Measurements from ENCODE around the gene SPO11. TPM values are rescaled to one million over a fixed set of nuclear protein-coding genes. Genes with fewer than 3 reads are reported as not detected.

The SPO11 gene
- total RNA-seq, 1 experiment from 2014 or later, result not detected

GRCh38 chr20:57351042-57351783 is 21.6 kb downstream of the SPO11 start, which contains the start of gene RAE1:
Gene RAE1 (plus strand): TSS chr20:57351255. CDS start chr20:57354039, 2,784 bp downstream.
- intact Hi-C loops (cut with micrococcal nuclease), result loop anchor here (5.0 kb wide), 1 partner anchor 959 kb away; the partner anchor contains the start of genes AURKA and CSTF1
- CTCF ChIA-PET, result interaction anchor here (1.3 kb wide), 1 partner anchor 261 kb away, joined by 4 read pairs; no protein-coding TSS in a partner anchor

More at GRCh38 chr20:57351042-57351783, 21.6 kb downstream of the SPO11 start, which contains the start of gene RAE1:
- RAD21 ChIA-PET (ENCODE audit: low non-redundant PET in 1 of 2, low total read pairs in 2 of 2, uncharacterized antibody in 2 of 2, unreplicated experiment in 2 of 2), result no interaction called here
- Histone ChIP-seq H3K4me2 (ENCODE audit: low read length) (peak within 1 kb of the TSS; percentile 94), H3K4me1 (ENCODE audit: control insufficient read depth in 1 of 2, insufficient read depth in 2 of 2, low read length in 2 of 2) (peaks cover 9 to 17% of the 10 kb centered on the region in 2 experiments), H3K9me2 (ENCODE audit: insufficient read depth) (no peaks in the 10 kb centered on the region), H3K9me3 (ENCODE audit: control insufficient read depth in 1 of 2, insufficient read depth in 1 of 2, low read depth in 1 of 2, low read length in 2 of 2) (no peaks in the 10 kb centered on the region), H3K27me3 (ENCODE audit: insufficient read depth, low read length) (no peaks in the 10 kb centered on the region), H3K27ac (ENCODE audit: low read depth, low read length) (peak within 1 kb of the TSS; percentile 84), H2AFZ (ENCODE audit: low read depth, low read length, poor library complexity, severe bottlenecking) (peak within 1 kb of the TSS; percentile 80), H3K36me3 (ENCODE audit: control insufficient read depth in 1 of 2, insufficient read depth in 2 of 2, low read length in 2 of 2) (peaks cover 22 to 33% of the 10 kb centered on the region in 2 experiments), H3K9ac (ENCODE audit: low read length) (peak within 1 kb of the TSS; percentile 98), H3K79me2 (ENCODE audit: insufficient read depth, low read length) (no peaks in the 10 kb centered on the region; the same call in none of the 2 replicates), H4K20me1 (ENCODE audit: insufficient read depth) (no peaks in the 10 kb centered on the region; the same call in 1 of the 2 replicates), H3K4me3 (replicated peaks in 1 of 2; ENCODE audit: low read depth in 1 of 2, low read length in 2 of 2) (peak within 1 kb of the TSS; percentile 65 to 96)
- DNase-seq (ENCODE audit: low read depth, low spot score) (peak; percentile 89), ATAC-seq (peak; percentile 86)
- TF ChIP-seq, protein P1, sequence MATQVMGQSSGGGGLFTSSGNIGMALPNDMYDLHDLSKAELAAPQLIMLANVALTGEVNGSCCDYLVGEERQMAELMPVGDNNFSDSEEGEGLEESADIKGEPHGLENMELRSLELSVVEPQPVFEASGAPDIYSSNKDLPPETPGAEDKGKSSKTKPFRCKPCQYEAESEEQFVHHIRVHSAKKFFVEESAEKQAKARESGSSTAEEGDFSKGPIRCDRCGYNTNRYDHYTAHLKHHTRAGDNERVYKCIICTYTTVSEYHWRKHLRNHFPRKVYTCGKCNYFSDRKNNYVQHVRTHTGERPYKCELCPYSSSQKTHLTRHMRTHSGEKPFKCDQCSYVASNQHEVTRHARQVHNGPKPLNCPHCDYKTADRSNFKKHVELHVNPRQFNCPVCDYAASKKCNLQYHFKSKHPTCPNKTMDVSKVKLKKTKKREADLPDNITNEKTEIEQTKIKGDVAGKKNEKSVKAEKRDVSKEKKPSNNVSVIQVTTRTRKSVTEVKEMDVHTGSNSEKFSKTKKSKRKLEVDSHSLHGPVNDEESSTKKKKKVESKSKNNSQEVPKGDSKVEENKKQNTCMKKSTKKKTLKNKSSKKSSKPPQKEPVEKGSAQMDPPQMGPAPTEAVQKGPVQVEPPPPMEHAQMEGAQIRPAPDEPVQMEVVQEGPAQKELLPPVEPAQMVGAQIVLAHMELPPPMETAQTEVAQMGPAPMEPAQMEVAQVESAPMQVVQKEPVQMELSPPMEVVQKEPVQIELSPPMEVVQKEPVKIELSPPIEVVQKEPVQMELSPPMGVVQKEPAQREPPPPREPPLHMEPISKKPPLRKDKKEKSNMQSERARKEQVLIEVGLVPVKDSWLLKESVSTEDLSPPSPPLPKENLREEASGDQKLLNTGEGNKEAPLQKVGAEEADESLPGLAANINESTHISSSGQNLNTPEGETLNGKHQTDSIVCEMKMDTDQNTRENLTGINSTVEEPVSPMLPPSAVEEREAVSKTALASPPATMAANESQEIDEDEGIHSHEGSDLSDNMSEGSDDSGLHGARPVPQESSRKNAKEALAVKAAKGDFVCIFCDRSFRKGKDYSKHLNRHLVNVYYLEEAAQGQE (IDR thresholded peaks at IDR 0.05; ENCODE audit: low read depth), result no peak
- TF ChIP-seq SP1 (IDR thresholded peaks at IDR 0.05; ENCODE audit: low read depth) (no peak), FOSL1 (IDR thresholded peaks at IDR 0.05; ENCODE audit: low read depth) (no peak), ZNF274 (IDR thresholded peaks at IDR 0.05; ENCODE audit: low read depth, low read length) (no peak), RAD21 (IDR thresholded peaks at IDR 0.05; ENCODE audit: low read depth) (no peak), TCF7L2 (IDR thresholded peaks at IDR 0.05; ENCODE audit: borderline replicate concordance, extremely low read depth, insufficient read depth, insufficient read length) (no peak), CEBPB (IDR thresholded peaks at IDR 0.05; ENCODE audit: low read depth) (no peak), SIN3A (IDR thresholded peaks at IDR 0.05; ENCODE audit: low read depth) (no peak), YY1 (IDR thresholded peaks at IDR 0.05; ENCODE audit: extremely low read depth, insufficient replicate concordance, low read depth, low read length) (peak; percentile 56), ELF1 (IDR thresholded peaks at IDR 0.05; ENCODE audit: borderline replicate concordance, low read depth) (no peak; the same call in 1 of the 2 replicates), EZH2phosphoT487 (IDR thresholded peaks at IDR 0.05; ENCODE audit: borderline replicate concordance) (no peak), JUND (IDR thresholded peaks at IDR 0.05) (no peak), ZFX (IDR thresholded peaks at IDR 0.05) (peak; percentile 92), CBX3 (IDR thresholded peaks at IDR 0.05; ENCODE audit: low read depth) (no peak), POLR2A (IDR thresholded peaks at IDR 0.05; ENCODE audit: borderline replicate concordance, extremely low read depth, insufficient read depth, insufficient read length) (peak; percentile 49), POLR2AphosphoS5 (IDR thresholded peaks at IDR 0.05; ENCODE audit: low read depth, low read length) (peak; percentile 79)
- TF ChIP-seq, protein P2, sequence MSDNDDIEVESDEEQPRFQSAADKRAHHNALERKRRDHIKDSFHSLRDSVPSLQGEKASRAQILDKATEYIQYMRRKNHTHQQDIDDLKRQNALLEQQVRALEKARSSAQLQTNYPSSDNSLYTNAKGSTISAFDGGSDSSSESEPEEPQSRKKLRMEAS (IDR thresholded peaks at IDR 0.05), result peak; percentile 71
- TF ChIP-seq, protein P3, sequence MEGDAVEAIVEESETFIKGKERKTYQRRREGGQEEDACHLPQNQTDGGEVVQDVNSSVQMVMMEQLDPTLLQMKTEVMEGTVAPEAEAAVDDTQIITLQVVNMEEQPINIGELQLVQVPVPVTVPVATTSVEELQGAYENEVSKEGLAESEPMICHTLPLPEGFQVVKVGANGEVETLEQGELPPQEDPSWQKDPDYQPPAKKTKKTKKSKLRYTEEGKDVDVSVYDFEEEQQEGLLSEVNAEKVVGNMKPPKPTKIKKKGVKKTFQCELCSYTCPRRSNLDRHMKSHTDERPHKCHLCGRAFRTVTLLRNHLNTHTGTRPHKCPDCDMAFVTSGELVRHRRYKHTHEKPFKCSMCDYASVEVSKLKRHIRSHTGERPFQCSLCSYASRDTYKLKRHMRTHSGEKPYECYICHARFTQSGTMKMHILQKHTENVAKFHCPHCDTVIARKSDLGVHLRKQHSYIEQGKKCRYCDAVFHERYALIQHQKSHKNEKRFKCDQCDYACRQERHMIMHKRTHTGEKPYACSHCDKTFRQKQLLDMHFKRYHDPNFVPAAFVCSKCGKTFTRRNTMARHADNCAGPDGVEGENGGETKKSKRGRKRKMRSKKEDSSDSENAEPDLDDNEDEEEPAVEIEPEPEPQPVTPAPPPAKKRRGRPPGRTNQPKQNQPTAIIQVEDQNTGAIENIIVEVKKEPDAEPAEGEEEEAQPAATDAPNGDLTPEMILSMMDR (IDR thresholded peaks at IDR 0.05 in 2 of 3, conservative IDR thresholded peaks at IDR 0.05 in 1 of 3; ENCODE audit: borderline replicate concordance in 1 of 3, insufficient read depth in 1 of 3, low read depth in 2 of 3, low read length in 2 of 3), result no peak
- TF ChIP-seq, protein P4, sequence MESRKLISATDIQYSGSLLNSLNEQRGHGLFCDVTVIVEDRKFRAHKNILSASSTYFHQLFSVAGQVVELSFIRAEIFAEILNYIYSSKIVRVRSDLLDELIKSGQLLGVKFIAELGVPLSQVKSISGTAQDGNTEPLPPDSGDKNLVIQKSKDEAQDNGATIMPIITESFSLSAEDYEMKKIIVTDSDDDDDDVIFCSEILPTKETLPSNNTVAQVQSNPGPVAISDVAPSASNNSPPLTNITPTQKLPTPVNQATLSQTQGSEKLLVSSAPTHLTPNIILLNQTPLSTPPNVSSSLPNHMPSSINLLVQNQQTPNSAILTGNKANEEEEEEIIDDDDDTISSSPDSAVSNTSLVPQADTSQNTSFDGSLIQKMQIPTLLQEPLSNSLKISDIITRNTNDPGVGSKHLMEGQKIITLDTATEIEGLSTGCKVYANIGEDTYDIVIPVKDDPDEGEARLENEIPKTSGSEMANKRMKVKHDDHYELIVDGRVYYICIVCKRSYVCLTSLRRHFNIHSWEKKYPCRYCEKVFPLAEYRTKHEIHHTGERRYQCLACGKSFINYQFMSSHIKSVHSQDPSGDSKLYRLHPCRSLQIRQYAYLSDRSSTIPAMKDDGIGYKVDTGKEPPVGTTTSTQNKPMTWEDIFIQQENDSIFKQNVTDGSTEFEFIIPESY (IDR thresholded peaks at IDR 0.05; ENCODE audit: extremely low read depth, insufficient replicate concordance, low read length), result no peak
- BruUV-seq (replicated peaks), result TSS peak; percentile 44
- POLR2A ChIA-PET, result no interaction called here
